ENCODE data around the gene TECRL.

DNA sequence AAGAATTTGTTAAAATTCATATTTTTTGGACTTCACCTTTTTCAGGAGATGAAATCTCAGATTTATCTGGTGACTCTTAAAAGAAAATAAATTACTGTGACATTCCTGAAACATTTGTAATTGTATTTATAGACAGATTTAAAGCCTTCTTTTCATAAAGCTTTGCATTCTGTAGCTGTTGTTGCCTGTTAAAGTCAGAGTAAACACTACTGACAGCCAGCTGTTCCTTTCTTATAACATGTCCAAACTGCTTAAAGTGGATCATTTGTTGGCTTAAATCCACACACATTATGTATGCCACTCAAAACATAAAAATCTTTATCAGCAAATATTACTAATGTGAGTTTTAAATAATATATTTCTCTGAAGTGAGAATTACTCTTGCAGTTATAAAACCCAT is 157.5 kb downstream of the TECRL start:
- no peak for TF ChIP-seq NFE2L2 (IDR thresholded peaks at IDR 0.05; ENCODE audit: low read depth, low read length)
- TF ChIP-seq POLR2A (IDR thresholded peaks at IDR 0.05; ENCODE audit: low read depth, low read length), result no peak
- TF ChIP-seq, protein P1, sequence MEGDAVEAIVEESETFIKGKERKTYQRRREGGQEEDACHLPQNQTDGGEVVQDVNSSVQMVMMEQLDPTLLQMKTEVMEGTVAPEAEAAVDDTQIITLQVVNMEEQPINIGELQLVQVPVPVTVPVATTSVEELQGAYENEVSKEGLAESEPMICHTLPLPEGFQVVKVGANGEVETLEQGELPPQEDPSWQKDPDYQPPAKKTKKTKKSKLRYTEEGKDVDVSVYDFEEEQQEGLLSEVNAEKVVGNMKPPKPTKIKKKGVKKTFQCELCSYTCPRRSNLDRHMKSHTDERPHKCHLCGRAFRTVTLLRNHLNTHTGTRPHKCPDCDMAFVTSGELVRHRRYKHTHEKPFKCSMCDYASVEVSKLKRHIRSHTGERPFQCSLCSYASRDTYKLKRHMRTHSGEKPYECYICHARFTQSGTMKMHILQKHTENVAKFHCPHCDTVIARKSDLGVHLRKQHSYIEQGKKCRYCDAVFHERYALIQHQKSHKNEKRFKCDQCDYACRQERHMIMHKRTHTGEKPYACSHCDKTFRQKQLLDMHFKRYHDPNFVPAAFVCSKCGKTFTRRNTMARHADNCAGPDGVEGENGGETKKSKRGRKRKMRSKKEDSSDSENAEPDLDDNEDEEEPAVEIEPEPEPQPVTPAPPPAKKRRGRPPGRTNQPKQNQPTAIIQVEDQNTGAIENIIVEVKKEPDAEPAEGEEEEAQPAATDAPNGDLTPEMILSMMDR (conservative IDR thresholded peaks at IDR 0.05; ENCODE audit: low read depth, low read length), result no peak
- TF ChIP-seq SMC3 (IDR thresholded peaks at IDR 0.05; ENCODE audit: low read depth, low read length), result no peak
- TF ChIP-seq, protein P2, sequence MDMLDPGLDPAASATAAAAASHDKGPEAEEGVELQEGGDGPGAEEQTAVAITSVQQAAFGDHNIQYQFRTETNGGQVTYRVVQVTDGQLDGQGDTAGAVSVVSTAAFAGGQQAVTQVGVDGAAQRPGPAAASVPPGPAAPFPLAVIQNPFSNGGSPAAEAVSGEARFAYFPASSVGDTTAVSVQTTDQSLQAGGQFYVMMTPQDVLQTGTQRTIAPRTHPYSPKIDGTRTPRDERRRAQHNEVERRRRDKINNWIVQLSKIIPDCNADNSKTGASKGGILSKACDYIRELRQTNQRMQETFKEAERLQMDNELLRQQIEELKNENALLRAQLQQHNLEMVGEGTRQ (IDR thresholded peaks at IDR 0.05; ENCODE audit: low read depth, low read length), result no peak
- TF ChIP-seq CHD1 (IDR thresholded peaks at IDR 0.05; ENCODE audit: low read depth, low read length), result no peak
- TF ChIP-seq MAFK (IDR thresholded peaks at IDR 0.05; ENCODE audit: low read depth, low read length), result no peak
- TF ChIP-seq MXI1 (IDR thresholded peaks at IDR 0.05; ENCODE audit: borderline replicate concordance, low read depth, low read length), result no peak
- TF ChIP-seq FOS (IDR thresholded peaks at IDR 0.05; ENCODE audit: low read depth, low read length), result no peak
